Testis (tissue), 3 donors: Measurements from ENCODE around the gene CX3CR1. TPM values are rescaled to one million over a fixed set of nuclear protein-coding genes. Genes with fewer than 3 reads are reported as not detected.
A peak's percentile ranks its signal among the peaks of the same experiment; 100 is the strongest.

Source experiments
- DNase-seq: peaks from one replicate; pipeline ENCODE4 v3.0.0-alpha.2; 2019
- H3K27ac ChIP-seq, 2 donors: fragments of 200-600 bp; sonication (generic); one replicate each; pipeline ENCODE4 v1.5.1; 2019
- H3K27me3 ChIP-seq: fragments of 200-600 bp; sonication (generic); one replicate; pipeline ENCODE4 v1.5.1; 2019
- H3K36me3 ChIP-seq: fragments of 200-600 bp; sonication (generic); one replicate; pipeline ENCODE4 v1.5.1; 2017; ENCODE audit warnings: low read depth; ENCODE audit errors: missing control alignments
- H3K4me1 ChIP-seq: fragments of 200-600 bp; sonication (generic); one replicate; pipeline ENCODE4 v1.5.1; 2019
- H3K4me3 ChIP-seq, 2 donors: fragments of 200-600 bp; sonication (generic); one replicate each; pipeline ENCODE4 v1.5.1; 2017 to 2019
- H3K9me3 ChIP-seq: fragments of 200-600 bp; sonication (generic); one replicate; pipeline ENCODE4 v1.5.1; 2017
- POLR2A ChIP-seq: fragments of 450-650 bp; IDR thresholded peaks from one replicate; pipeline ENCODE4 v1.6.1; 2017; ENCODE audit warnings: antibody characterized with exemption, mild to moderate bottlenecking, moderate library complexity
- WGBS, 2 donors: methylation state at CpG; one replicate each; pipeline ENCODE4 v1.1.5; 2018; 5-methylcytosine and 5-hydroxymethylcytosine counted together
- intact Hi-C: fragments of 100-400 bp; cut with DNase I; formaldehyde crosslinking; loops from one replicate; pipeline ENCODE4 v1.15.1; 2023; ENCODE audit warnings: low total_unique reads
- polyA plus RNA-seq: library from polyadenylated mRNA; stranded (reverse); fragments of 350-450 nt; fragmentation: Illumina TruSeq; extraction: RNeasy Lipid Tissue Mini Kit (QIAGEN cat#74804); gene quantifications from one replicate; pipeline ENCODE4 v1.2.3, GENCODE V29; 2014; ENCODE audit warnings: low read depth, low replicate concordance; ENCODE audit not compliant: insufficient read depth
- total RNA-seq, 2 donors: library from RNA; depleted of rRNA; stranded (reverse); fragments of >200 nt; gene quantifications; one replicate each; pipeline ENCODE4 v1.2.3, GENCODE V29; 2016
- TF ChIP-seq, protein P1 (sequence below), 3 experiments: fragments of 450-650 bp in 2 of 3; fragments of 200-600 bp in 1 of 3; sonication (generic) in 1 of 3; IDR thresholded peaks; one replicate each; pipeline ENCODE4 v1.5.1; 2016 to 2019; ENCODE audit warnings: antibody characterized with exemption in 3 of 3, mild to moderate bottlenecking in 2 of 3, moderate library complexity in 1 of 3

Gene CX3CR1
- total and polyA plus RNA-seq, 3 donors from 2014 or later = 1.4 to 3.5 (median 2.0) TPM

DNA sequence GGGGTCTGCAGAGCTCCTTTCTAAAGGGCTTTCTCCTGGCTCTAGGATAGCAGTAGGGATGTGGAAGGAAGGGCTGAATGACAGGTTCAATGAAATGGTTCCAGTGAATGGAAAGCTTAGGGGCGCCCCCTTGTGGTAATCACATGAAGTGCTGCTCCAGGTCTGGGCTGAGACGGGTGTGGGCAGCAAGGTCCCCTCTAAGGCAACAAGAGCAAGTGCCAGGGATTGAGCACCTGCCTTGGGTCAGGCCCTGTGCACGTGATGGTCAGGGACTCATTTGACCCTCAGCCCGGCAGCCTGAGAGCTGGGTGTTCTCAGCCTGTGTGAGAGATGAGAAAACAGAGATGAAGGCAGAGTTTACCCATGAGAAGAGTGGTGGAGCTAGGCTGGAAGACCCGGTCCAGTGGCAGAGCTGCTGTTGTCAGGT, 12.1 kb upstream of the CX3CR1 start:
- no peak for TF ChIP-seq POLR2A
- TF ChIP-seq, protein P1, sequence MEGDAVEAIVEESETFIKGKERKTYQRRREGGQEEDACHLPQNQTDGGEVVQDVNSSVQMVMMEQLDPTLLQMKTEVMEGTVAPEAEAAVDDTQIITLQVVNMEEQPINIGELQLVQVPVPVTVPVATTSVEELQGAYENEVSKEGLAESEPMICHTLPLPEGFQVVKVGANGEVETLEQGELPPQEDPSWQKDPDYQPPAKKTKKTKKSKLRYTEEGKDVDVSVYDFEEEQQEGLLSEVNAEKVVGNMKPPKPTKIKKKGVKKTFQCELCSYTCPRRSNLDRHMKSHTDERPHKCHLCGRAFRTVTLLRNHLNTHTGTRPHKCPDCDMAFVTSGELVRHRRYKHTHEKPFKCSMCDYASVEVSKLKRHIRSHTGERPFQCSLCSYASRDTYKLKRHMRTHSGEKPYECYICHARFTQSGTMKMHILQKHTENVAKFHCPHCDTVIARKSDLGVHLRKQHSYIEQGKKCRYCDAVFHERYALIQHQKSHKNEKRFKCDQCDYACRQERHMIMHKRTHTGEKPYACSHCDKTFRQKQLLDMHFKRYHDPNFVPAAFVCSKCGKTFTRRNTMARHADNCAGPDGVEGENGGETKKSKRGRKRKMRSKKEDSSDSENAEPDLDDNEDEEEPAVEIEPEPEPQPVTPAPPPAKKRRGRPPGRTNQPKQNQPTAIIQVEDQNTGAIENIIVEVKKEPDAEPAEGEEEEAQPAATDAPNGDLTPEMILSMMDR (IDR thresholded peaks at IDR 0.05) = peak; percentile 70 to 95 (median 92)
- WGBS, 2 donors = 23 to 25% methylated on average over 4 to 5 of the region's 5 CpGs
- intact Hi-C loops = no loop called here
- Histone ChIP-seq H3K4me3 (no peak overlapping the region), H3K27ac (no peak overlapping the region), H3K4me1 (no peaks in the 10 kb centered on the region), H3K9me3 (no peaks in the 10 kb centered on the region), H3K36me3 (no peaks in the 10 kb centered on the region), H3K27me3 (no peaks in the 10 kb centered on the region)
- peak; percentile 82 for DNase-seq

- H3K27ac ChIP-seq = no peak overlapping the region
- no peaks in the 10 kb centered on the region for H3K27me3 ChIP-seq
- H3K4me1 ChIP-seq = no peaks in the 10 kb centered on the region
- TF ChIP-seq POLR2A = no peak
- TF ChIP-seq, protein P1 (IDR thresholded peaks at IDR 0.05) = no peak
- no peaks in the 10 kb centered on the region for H3K36me3 ChIP-seq
- intact Hi-C loops = no loop called here
- no peak overlapping the region for H3K4me3 ChIP-seq
- 69 to 71% methylated on average over 4 of the region's 4 CpGs for WGBS, 2 donors
- no peaks in the 10 kb centered on the region for H3K9me3 ChIP-seq
- no peak for DNase-seq
These were observed 10.4 kb upstream of the CX3CR1 start for GRCh38 chr3:39290255-39290654.

DNA sequence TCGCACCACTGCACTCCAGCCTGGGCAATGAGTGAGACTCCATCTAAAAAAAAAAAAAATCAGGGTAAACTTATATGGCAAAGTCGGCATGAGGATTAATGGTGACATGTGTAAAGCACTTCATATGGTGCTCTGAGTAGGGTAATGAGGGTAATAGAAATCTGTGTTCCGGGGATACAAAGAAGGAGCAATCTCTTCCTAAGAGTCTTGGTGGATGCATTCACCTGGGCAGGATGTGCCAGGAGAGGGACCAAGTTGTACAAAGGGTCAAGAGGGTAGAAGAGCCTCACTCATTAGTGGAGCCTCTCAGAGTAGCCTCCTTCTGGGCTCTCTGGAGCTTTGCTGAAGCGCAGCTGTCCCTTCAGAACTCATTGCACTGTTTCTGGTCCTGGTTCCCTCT, 9.3 kb upstream of the CX3CR1 start:
- Histone ChIP-seq H3K9me3 (no peaks in the 10 kb centered on the region), H3K27me3 (no peaks in the 10 kb centered on the region), H3K27ac (no peak overlapping the region), H3K36me3 (no peaks in the 10 kb centered on the region), H3K4me3 (no peak overlapping the region), H3K4me1 (no peaks in the 10 kb centered on the region)
- TF ChIP-seq POLR2A = no peak
- TF ChIP-seq, protein P1 (IDR thresholded peaks at IDR 0.05) = no peak
- intact Hi-C loops = loop anchor here (5.0 kb wide), 1 partner anchor 162 kb away; no protein-coding TSS in a partner anchor
- WGBS, 2 donors = 88 to 89% methylated on average over 4 of the region's 4 CpGs
- DNase-seq = no peak

DNA sequence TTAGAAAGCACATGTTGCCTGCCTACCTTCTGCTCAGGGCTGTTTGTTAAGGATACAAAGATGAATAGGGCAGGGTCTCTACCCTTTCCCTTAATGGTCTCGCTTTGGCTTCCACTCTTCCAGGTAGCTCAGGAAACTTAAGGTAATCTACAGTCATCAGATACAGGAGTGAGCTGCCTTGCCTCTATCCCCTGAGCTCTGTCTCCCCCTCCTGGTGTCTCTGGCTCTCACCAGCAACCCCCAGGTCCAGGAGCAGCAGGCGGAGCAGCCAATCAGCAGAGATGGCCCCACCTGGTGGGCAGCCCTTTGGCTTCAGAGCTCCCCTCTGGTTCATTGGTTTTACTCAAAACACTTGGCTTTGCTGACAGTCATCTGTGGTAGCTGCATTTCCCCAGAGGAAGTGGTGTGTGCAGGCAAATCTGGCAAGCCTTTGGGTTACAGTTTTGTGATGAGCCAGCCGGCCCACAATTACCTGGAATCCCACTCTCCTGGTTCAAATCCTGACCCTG, 8.5 kb upstream of the CX3CR1 start:
- 38 to 41% methylated on average over 3 of the region's 3 CpGs for WGBS, 2 donors
- intact Hi-C loops = loop anchor here (5.0 kb wide), 1 partner anchor 161 kb away; no protein-coding TSS in a partner anchor

More for the DNA sequence above, 8.5 kb upstream of the CX3CR1 start:
- Histone ChIP-seq H3K9me3 (no peaks in the 10 kb centered on the region), H3K27me3 (no peaks in the 10 kb centered on the region), H3K4me1 (no peaks in the 10 kb centered on the region), H3K27ac (no peak overlapping the region), H3K36me3 (no peaks in the 10 kb centered on the region), H3K4me3 (no peak overlapping the region)
- peak; percentile 80 for DNase-seq
- TF ChIP-seq, protein P1 (IDR thresholded peaks at IDR 0.05) = peak; percentile 51 to 72 (median 62)
- TF ChIP-seq POLR2A = no peak
